ENCODE data around the gene C16orf95.
"Not testable (repeated sequence)": the region's sequence is repeated elsewhere in the genome, so short reads cannot be mapped to it uniquely, and the experiment has no call there.

Gene C16orf95

GRCh38 chr16:87363771-87364455 is 46.7 kb upstream of the C16orf95 start:
- no peak for DNase-seq (ENCODE audit: low spot score)
- Histone ChIP-seq H3K4me1 (ENCODE audit: insufficient read depth, poor library complexity, severe bottlenecking) (no peaks in the 10 kb centered on the region), H3K4me3 (ENCODE audit: severe bottlenecking) (no peak overlapping the region), H3K27me3 (ENCODE audit: insufficient read depth, poor library complexity, severe bottlenecking) (no peaks in the 10 kb centered on the region), H3K36me3 (ENCODE audit: low read depth) (peaks cover 40% of the 10 kb centered on the region), H3K9me3 (ENCODE audit: severe bottlenecking) (no peaks in the 10 kb centered on the region), H3K27ac (ENCODE audit: poor library complexity, severe bottlenecking) (no peak overlapping the region)
- no peak for TF ChIP-seq CTCF (IDR thresholded peaks at IDR 0.05; ENCODE audit: poor library complexity, severe bottlenecking)
- no peak for ATAC-seq (ENCODE audit: low read depth)

DNA sequence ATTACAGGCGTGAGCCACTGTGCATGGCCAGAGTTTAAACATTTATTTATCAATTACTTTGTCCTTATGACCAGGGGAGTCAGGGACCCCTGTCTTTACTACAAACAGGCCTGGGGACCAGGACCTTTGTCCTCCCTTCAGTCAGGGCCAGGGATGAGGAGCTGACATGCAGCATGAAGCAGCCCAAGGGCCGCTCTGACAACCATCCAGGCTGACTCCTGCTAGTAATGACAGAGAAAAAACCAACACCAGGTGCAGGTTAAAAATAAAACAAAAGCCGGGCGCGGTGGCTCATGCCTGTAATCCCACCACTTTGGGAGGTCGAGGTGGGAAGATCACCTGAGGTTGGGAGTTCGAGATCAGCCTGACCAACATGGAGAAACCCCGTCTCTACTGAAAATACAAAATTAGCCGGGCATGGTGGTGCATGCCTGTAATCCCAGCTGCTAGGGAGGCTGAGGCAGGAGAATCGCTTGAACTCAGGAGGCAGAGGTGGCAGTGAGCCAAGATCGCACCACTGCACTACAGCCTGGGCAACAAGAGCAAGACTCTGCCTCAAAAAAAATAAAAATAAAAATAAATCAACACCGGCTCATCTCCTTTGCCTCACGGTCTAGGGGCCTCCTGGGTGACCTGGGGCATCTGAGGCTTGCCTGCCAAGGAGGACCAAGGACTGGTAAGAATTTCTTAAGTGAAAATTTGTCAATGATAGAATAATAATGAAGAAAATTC is 45.8 kb upstream of the C16orf95 start:
- not testable (repeated sequence) for ATAC-seq (ENCODE audit: low read depth); H3K27me3 ChIP-seq (ENCODE audit: insufficient read depth, poor library complexity, severe bottlenecking); H3K4me3 ChIP-seq (ENCODE audit: severe bottlenecking); H3K4me1 ChIP-seq (ENCODE audit: insufficient read depth, poor library complexity, severe bottlenecking); H3K9me3 ChIP-seq (ENCODE audit: severe bottlenecking); H3K27ac ChIP-seq (ENCODE audit: poor library complexity, severe bottlenecking); DNase-seq (ENCODE audit: low spot score)
- peaks cover 47% of the 10 kb centered on the region for H3K36me3 ChIP-seq (ENCODE audit: low read depth)

DNA sequence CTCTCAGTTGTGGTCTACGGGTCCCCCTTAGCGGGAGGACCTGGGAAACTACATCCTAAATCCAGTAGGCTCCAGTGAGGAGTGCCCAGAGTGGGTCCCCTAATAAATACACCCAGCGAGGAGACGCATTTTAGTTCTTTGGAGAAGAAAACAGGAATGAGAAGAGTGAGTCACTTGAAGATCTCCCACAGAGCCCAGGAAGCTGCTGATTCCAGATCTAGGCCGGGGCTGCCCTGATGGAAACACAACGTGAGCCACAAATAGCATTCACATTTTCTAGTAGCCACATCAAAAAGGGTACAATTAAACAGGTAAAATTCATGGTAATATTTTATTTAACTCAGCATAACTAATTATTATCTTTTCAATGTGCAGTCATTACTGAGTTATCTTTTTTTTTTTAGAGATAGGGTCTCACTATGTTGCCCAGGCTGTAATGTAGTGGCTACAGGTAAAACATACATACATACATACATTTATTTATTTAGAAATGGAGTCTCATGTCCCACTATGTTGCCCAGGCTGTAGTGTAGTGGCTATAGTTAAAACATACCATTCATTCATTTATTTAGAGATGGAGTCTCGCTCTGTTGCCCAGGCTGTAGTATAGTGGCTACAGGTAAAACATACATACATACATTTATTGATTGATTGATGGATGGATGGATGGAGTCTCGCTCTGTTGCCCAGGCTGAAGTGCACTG is 44.9 kb upstream of the C16orf95 start:
- no peak for TF ChIP-seq CTCF (IDR thresholded peaks at IDR 0.05; ENCODE audit: poor library complexity, severe bottlenecking)
- peaks cover 51% of the 10 kb centered on the region for H3K36me3 ChIP-seq (ENCODE audit: low read depth)
- no peaks in the 10 kb centered on the region for H3K27me3 ChIP-seq (ENCODE audit: insufficient read depth, poor library complexity, severe bottlenecking)
- no peak overlapping the region for H3K27ac ChIP-seq (ENCODE audit: poor library complexity, severe bottlenecking)
- H3K4me3 ChIP-seq (ENCODE audit: severe bottlenecking): no peak overlapping the region
- no peaks in the 10 kb centered on the region for H3K4me1 ChIP-seq (ENCODE audit: insufficient read depth, poor library complexity, severe bottlenecking)
- no peak for ATAC-seq (ENCODE audit: low read depth)
- DNase-seq (ENCODE audit: low spot score): no peak
- H3K9me3 ChIP-seq (ENCODE audit: severe bottlenecking): no peaks in the 10 kb centered on the region

DNA sequence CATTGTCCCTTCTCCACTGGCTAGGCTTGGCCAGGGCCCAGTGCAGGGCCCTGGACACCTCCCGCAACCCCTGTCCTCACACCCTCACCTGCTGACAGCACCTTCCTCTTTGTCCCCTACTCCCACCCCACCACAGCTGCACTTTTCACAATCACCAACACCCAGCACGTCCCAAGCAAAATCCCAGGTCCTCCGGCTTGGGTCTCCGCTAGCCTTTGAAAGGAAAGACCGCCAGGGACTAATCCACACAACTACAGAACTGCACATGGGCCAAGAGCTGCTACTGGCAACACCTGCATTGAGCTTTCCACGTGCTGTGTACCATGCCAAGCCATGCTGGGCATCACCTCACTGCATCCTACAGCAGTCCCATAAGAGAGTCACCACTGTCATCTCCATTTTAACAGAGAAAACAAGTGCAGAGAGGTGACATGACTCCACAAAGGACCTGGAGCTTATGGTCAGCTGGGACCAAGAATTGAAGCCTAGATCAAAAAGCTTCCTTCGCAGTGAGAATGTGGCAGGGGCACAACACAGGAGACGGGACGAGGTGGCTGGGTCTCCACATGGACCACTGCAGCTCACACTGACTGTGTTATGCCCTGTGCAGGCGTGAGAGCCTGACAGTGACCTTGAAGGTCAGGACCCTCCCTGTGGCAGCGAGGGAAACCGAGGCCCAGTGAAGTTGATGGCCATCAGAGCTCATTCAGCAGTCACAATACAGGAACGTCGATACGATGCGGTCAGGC is 43.8 kb upstream of the C16orf95 start:
- Histone ChIP-seq H3K36me3 (ENCODE audit: low read depth) (peaks cover 45% of the 10 kb centered on the region), H3K4me1 (ENCODE audit: insufficient read depth, poor library complexity, severe bottlenecking) (no peaks in the 10 kb centered on the region), H3K27ac (ENCODE audit: poor library complexity, severe bottlenecking) (no peak overlapping the region), H3K4me3 (ENCODE audit: severe bottlenecking) (no peak overlapping the region), H3K27me3 (ENCODE audit: insufficient read depth, poor library complexity, severe bottlenecking) (no peaks in the 10 kb centered on the region), H3K9me3 (ENCODE audit: severe bottlenecking) (no peaks in the 10 kb centered on the region)
- DNase-seq (ENCODE audit: low spot score) (no peak), ATAC-seq (ENCODE audit: low read depth) (no peak)
- TF ChIP-seq CTCF (IDR thresholded peaks at IDR 0.05; ENCODE audit: poor library complexity, severe bottlenecking): no peak

GRCh38 chr16:87359121-87359520 is 41.9 kb upstream of the C16orf95 start:
- no peaks in the 10 kb centered on the region for H3K9me3 ChIP-seq (ENCODE audit: severe bottlenecking)
- TF ChIP-seq CTCF (IDR thresholded peaks at IDR 0.05; ENCODE audit: poor library complexity, severe bottlenecking): no peak
- no peak for ATAC-seq (ENCODE audit: low read depth)
- H3K27ac ChIP-seq (ENCODE audit: poor library complexity, severe bottlenecking): no peak overlapping the region
- H3K27me3 ChIP-seq (ENCODE audit: insufficient read depth, poor library complexity, severe bottlenecking): no peaks in the 10 kb centered on the region
- H3K4me3 ChIP-seq (ENCODE audit: severe bottlenecking): no peak overlapping the region
- DNase-seq (ENCODE audit: low spot score): no peak
- H3K4me1 ChIP-seq (ENCODE audit: insufficient read depth, poor library complexity, severe bottlenecking): no peaks in the 10 kb centered on the region
- peaks cover 43% of the 10 kb centered on the region for H3K36me3 ChIP-seq (ENCODE audit: low read depth)

Data from RWPE2 (cell line).